ENCODE measurements around the gene GEN1.

GRCh38 chr2:17815468-17816184 is 61.7 kb downstream of the GEN1 start:
- TF ChIP-seq POLR2A (IDR thresholded peaks at IDR 0.05; ENCODE audit: low read length) (no peak), GATA1 (IDR thresholded peaks at IDR 0.05; ENCODE audit: low read depth, low read length) (no peak)
